ENCODE results near the gene FAM240A.

Gene FAM240A

GRCh38 chr3:46674031-46674845 is 61.9 kb downstream of the FAM240A start:
- no peak for DNase-seq (ENCODE audit: low read depth)

- no peak for DNase-seq (ENCODE audit: low read depth)
Observed at GRCh38 chr3:46675426-46675825, 63.1 kb downstream of the FAM240A start.
